Right renal cortex interstitium (tissue), 3 donors: ENCODE measurements around the gene SRRM4. TPM values are rescaled to one million over a fixed set of nuclear protein-coding genes. Genes with fewer than 3 reads are reported as not detected.

Source experiments
- DNase-seq, 3 donors: peaks; one replicate each; pipeline ENCODE4 v3.0.0-alpha.2; 2013; ENCODE audit warnings: low read depth in 3 of 3, low spot score in 2 of 3
- polyA plus RNA-seq, 3 donors: library from polyadenylated mRNA; unstranded; fragments of 120-200 nt; gene quantifications; one replicate each; pipeline ENCODE4 v1.2.1, GENCODE V29; 2013; ENCODE audit not compliant: insufficient read length in 3 of 3

SRRM4 gene
- polyA plus RNA-seq, 3 donors, result 0.01 to 0.03 TPM; not detected in 1

DNA sequence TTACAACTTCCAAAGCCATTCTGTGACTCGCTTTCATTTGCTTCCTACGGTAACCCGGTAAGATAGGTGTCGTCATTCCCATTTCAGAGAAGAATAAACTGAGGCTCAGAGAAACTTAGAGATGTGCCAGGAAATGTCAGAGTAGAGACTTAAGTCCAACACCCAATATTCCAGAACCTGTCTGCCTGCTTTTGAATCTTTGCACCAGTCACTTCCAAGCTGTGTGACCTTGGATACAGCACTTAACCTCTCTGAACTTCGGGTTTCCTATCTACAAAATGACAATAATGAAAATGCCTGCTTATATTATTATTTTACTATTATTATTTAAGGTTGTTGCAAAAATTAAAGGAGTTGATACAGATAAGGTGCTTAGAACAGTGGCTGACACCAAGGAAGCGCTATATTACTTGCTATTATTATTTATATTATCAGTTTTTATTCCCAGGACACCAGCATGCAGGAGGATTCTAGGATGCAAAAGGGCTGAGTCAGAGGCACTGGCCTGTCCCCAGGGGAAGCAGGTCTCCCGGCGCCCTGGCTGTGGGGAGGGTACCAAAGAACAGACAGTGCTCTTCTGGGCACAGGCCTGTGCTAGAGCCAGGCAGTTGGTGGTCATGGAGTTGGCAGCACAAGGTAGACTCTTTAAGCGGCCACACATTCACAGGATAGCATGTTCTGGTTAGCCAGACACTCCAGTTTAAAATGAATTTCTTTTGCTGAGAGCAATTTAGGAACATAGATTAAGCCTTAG lies 202.8 kb downstream of the SRRM4 start:
- DNase-seq, result no peak

DNA sequence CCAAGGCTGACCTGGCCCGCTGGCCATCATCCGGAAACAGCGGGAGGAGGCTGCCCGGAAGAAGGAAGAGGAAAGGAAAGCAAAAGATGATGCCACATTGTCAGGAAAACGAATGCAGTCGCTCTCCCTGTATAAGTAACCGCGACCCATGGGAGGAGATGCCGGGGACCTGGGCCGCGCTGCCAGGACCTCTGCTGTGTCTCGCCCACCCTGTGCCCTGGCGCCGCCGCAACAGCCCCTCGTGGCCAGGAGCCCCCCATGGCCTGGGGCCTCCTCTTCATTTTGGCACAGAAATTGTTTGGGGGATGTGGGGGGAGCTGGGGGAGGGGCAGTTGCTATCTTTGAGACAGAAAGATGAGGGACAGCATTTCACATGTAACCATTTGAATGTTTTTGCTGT lies 213.9 kb downstream of the SRRM4 start:
- no peak for DNase-seq

GRCh38 chr12:119198440-119198839 lies 217.1 kb downstream of the SRRM4 start:
- DNase-seq, result no peak

- DNase-seq, result no peak
Measured at GRCh38 chr12:119200601-119201000, 219.3 kb downstream of the SRRM4 start.

DNA sequence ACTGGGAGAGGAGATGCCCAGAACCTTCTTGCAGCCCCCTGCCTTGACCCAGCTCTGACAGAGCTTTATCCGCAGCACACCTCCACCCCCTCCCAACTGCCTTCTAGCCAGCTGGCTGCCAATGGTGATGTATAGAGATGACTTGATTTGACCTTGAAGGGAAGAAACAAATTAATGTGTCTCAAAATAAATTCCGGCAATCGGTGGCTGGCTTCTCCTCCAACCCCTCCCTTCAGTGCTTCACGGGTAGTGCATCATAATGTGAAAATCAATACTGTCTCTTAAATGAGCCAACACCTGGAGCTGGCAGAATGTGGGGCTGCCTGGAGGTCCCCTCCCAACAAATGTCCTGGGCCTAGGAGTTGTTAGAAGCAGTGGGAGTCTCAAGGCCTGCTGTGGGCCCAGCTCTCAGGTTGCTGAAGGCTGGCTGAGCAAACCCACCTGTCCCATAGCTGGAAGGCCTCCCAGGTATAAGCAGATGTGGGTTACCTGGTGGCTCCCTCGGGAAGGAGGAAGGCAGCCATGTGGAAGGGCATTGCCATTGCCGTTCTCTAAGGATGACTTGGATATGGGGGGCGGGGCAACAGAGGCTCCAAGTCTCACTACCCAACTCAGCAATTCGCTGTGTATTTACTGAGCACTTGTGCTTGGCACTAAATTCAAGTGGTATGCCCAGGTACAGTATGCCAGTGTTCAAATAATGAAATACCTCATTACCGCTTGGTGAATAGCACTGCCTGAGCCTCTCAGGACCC lies 220.6 kb downstream of the SRRM4 start:
- no peak for DNase-seq

GRCh38 chr12:119202544-119202943 lies 221.2 kb downstream of the SRRM4 start:
- no peak for DNase-seq

DNA sequence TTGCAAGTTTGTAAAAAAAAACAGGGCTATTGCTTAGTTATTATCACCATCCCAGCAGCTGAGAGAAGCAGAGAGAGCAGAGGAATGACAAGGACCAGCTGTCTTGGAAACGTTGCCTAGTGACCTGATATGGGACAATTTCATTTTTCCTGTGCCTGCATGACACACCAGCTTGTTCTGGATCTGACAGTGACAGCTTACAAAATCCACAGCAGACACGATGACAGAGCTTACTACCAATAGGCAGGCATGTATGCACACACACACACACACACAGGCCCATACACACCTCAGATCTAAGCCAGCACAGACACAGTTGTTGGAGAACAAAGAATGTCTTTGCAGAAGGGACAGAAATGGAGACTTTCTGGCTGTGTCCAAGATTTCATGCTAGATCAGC lies 222.8 kb downstream of the SRRM4 start:
- peak in 2 of 3 donors; percentile 27 to 32 for DNase-seq

DNA sequence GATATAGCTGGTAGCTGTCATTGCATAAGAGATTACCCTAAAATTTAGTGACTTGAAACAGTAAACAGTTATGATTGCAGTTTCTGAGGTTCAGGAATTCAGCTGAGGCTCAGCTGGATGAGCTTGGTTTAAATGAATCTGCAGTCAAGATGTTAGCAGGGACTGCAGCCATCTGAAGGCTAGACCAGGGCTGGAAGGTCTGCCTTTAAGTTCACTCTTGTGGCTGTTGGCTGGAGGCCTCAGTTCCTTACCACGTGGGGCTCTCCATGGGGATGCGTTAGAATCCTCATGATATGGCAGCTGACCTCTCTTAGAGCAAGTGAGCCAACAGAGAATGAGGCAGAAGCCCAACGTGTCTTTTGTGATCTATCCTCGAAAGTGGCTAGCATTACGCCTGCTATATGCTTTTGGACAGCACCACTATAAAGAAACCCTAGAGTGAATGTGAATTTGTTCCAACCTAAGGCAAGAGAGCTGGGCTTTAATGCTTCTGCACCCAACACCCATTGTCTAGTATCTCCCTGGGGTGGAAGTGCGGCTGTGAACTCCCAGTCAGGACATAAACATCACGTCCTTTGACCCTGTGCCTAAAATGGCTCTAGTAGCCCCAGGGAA lies 223.4 kb downstream of the SRRM4 start:
- DNase-seq, result no peak

DNA sequence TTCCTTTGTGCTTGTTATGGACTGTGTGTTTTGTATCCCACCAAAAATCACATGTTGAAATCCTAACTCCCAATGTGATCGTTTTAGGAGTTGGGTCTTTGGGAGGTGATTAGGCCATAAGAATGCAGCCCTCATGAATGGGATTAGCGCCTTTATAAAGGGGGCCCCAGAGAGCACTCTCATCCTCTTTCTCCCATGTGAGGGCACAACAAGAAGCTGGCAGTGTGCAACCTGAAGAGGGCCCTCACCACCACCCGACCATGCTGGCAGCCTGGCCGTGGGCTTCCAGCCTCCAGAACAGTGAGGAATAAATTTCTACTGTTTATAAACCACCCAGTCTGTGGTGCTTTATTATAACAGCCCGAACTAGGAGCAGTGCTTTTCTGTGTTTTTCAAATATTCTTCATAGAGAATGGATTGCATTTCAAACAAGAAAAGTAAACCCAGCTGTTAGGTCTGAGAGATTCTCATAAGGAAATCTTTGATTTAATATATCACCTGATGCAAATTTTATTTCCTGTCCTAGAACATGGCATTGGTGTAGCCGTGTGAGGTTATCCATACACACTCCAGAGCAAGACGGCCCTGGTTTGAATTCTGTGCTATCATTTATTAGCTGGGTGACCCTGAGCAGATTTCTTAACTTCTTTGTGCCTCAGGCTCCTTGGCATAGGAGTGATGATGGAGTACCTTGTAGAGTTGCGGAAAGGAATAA lies 225.2 kb downstream of the SRRM4 start:
- DNase-seq, result no peak

DNA sequence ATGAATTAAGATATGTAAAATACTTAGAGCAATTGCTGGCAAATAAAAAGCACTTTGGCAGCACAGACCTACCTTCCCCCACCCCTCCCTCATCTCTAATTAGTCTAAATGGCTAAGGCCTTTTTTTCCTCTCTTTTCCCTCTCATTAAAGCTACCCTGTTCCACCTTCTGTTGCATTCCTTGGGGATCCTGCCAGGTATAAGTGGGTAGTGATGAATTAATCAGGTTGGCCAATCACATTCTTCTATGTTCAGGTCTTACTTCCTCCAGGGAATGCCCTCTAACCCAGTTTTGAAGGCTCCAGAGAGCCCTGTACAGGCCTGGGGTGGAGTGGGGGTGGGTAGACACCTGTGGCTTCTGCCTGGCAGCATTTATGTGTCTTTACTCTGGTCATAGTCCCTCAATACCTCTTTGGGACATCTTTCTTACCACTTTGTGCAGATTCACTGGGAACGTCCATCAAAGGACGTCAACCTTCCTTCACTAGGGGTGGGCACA lies 225.8 kb downstream of the SRRM4 start:
- no peak for DNase-seq

DNA sequence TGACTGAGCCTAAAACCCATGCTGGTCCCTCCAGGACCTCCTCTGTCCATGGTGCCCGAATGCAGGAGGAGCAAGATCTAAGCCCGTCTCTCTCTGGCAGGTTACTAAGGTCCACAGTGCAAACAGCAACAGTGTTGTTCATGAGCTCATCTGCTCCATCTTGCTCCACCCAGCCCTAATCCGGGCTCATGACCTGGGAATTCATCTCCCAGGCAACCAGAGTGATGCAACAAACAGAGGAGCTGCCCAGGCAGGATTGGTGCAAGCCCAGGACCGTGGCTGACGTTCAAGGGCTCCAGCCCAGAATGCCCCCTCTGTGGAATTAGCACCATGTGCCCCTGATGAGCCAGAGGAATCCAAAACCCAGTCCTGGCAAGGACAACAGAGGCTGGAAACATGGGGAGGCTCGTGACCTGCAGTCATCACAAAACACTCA lies 227.3 kb downstream of the SRRM4 start:
- no peak for DNase-seq

DNA sequence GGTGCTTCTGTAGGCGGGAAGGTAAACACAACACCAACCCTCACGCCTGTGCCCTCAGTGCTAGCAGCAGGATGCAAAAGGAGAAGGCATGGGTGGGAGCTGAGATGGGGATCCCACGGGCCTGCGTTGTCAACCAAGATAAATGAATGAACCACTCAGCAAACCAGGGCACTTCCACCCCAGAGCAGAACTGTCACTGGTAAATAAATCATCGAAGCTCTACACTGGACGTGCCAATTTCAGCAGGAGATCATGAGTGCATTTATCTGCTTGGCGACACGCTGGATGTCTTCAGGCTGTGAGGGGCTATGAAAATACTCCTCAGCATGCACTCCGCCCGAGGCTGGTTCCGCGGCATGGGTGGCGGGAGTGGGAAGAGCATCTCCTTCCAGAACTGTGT lies 230.5 kb downstream of the SRRM4 start:
- no peak for DNase-seq

Other genes starting within 250 kb of the SRRM4 start
- 1 to 10 TPM; 7.0 to 8.0 (median 7.5) TPM for gene HSPB8, start 197.4 kb downstream of the SRRM4 start, polyA plus RNA-seq